ENCODE data around the gene LAPTM5. TPM values are rescaled to one million over a fixed set of nuclear protein-coding genes. Genes with fewer than 3 reads are reported as not detected.

The LAPTM5 gene
- total and polyA plus RNA-seq, 2 donors (not counting 3 experiments of a cell fraction or from before 2014, with no cell fraction given): 83.4 to 95.2 TPM

DNA sequence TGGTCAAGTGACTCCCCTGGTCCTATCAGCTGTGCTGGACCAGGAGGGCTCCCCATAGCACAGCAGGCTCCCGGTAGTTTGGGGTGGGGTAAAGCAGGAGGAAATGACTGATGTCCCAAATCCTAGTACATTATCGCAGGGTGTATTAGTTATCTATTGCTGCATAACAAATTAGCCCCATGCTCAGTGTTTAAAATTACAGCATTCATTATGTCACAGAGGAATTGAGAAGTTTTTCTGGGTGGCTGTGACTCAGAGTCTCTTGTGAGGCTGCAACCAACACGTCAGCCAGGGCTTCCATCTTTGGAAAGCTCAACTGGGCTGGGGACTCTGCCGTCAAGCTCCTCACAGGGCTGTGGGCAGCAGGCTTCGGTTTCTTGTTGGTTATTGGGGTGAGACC, 34.3 kb upstream of the LAPTM5 start:
- Histone ChIP-seq H3K4me2 (ENCODE audit: insufficient read depth, low read length) (no peak overlapping the region), H3K27ac (ENCODE audit: insufficient read depth, low read depth, low read length) (no peak overlapping the region), H3K36me3 (ENCODE audit: control insufficient read depth in 2 of 2, extremely low read depth in 1 of 2, insufficient read depth in 2 of 2, low read length in 2 of 2) (no peaks in the 10 kb centered on the region), H2AFZ (ENCODE audit: low read depth, low read length) (no peak overlapping the region), H3K4me3 (replicated peaks in 1 of 3; ENCODE audit: insufficient read depth in 1 of 3, low read depth in 1 of 3, low read length in 3 of 3) (no peak overlapping the region), H3K4me1 (ENCODE audit: control insufficient read depth, extremely low read depth, insufficient read depth, low read length) (no peaks in the 10 kb centered on the region), H3K79me2 (ENCODE audit: control insufficient read depth, insufficient read depth, low read length) (no peaks in the 10 kb centered on the region), H4K20me1 (replicated peaks; ENCODE audit: control insufficient read depth, extremely low read depth, insufficient read depth, low read length) (no peaks in the 10 kb centered on the region), H3K9me3 (replicated peaks; ENCODE audit: control insufficient read depth, insufficient read depth, low read length) (no peaks in the 10 kb centered on the region), H3K27me3 (ENCODE audit: control insufficient read depth in 2 of 2, insufficient read depth in 2 of 2, low read length in 2 of 2) (peaks cover 1 to 9% of the 10 kb centered on the region in 2 experiments), H3K9ac (replicated peaks; ENCODE audit: extremely low read depth, insufficient read depth, low read length) (no peak overlapping the region), H3K9me1 (replicated peaks; ENCODE audit: control insufficient read depth, extremely low read depth, insufficient read depth, low read length) (no peaks in the 10 kb centered on the region)
- ChIA-PET CTCF (interaction anchor here (1.2 to 3.3 kb wide), 3 partner anchors 9 to 13 kb away, joined by 3 to 20 read pairs (median 18); no protein-coding TSS in a partner anchor), POLR2A (no interaction called here)
- TF ChIP-seq GATA2 (IDR thresholded peaks at IDR 0.05; ENCODE audit: insufficient read depth, insufficient read length, low read depth, low read length) (no peak), JUN (IDR thresholded peaks at IDR 0.05; ENCODE audit: borderline replicate concordance, insufficient read depth, insufficient read length, low read depth) (no peak), FOS (IDR thresholded peaks at IDR 0.05; ENCODE audit: borderline replicate concordance, insufficient read depth, low read length) (no peak), POLR2A (IDR thresholded peaks at IDR 0.05; ENCODE audit: low read depth, low read length) (no peak), MYC (IDR thresholded peaks at IDR 0.05; ENCODE audit: low read depth, low read length) (no peak), POLR2AphosphoS5 (IDR thresholded peaks at IDR 0.05; ENCODE audit: insufficient read depth, low read depth, low read length) (no peak), EZH2 (IDR thresholded peaks at IDR 0.05; ENCODE audit: borderline replicate concordance, low read depth, low read length, severe bottlenecking) (no peak)
- TF ChIP-seq, protein P1, sequence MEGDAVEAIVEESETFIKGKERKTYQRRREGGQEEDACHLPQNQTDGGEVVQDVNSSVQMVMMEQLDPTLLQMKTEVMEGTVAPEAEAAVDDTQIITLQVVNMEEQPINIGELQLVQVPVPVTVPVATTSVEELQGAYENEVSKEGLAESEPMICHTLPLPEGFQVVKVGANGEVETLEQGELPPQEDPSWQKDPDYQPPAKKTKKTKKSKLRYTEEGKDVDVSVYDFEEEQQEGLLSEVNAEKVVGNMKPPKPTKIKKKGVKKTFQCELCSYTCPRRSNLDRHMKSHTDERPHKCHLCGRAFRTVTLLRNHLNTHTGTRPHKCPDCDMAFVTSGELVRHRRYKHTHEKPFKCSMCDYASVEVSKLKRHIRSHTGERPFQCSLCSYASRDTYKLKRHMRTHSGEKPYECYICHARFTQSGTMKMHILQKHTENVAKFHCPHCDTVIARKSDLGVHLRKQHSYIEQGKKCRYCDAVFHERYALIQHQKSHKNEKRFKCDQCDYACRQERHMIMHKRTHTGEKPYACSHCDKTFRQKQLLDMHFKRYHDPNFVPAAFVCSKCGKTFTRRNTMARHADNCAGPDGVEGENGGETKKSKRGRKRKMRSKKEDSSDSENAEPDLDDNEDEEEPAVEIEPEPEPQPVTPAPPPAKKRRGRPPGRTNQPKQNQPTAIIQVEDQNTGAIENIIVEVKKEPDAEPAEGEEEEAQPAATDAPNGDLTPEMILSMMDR (IDR thresholded peaks at IDR 0.05; ENCODE audit: extremely low read depth in 1 of 2, insufficient read depth in 1 of 2, low read depth in 1 of 2, low read length in 2 of 2): no peak
- TF ChIP-seq, protein P2, sequence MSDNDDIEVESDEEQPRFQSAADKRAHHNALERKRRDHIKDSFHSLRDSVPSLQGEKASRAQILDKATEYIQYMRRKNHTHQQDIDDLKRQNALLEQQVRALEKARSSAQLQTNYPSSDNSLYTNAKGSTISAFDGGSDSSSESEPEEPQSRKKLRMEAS (IDR thresholded peaks at IDR 0.05; ENCODE audit: insufficient read depth, insufficient read length): no peak
- BruUV-seq (replicated peaks): no TSS peak
- dilution Hi-C loops (cut with MboI; ENCODE audit: extremely low pct_ligation_motif_present, low sequenced_read_pairs) (no loop called here), intact Hi-C loops (cut with micrococcal nuclease) (no loop called here)
- no peak for DNase-seq (ENCODE audit: low read depth, low spot score)
- FAIRE-seq: no peak
